Karpas-422 (cell line): ENCODE measurements around the gene NRXN3. TPM values are rescaled to one million over a fixed set of nuclear protein-coding genes. Genes with fewer than 3 reads are reported as not detected.

Source experiments
- DNase-seq: peaks from one replicate; pipeline ENCODE4 v3.0.0-alpha.2; 2015
- H2AFZ ChIP-seq: fragments of 200-600 bp; sonication (generic); 2 replicates; pipeline ENCODE4 v1.6.1; 2014; ENCODE audit warnings: antibody characterized with exemption, low read length, mixed read lengths
- H3K27ac ChIP-seq: fragments of 200-600 bp; sonication (generic); 2 replicates; pipeline ENCODE4 v1.5.1; 2014; ENCODE audit warnings: mild to moderate bottlenecking, low read length, moderate library complexity
- H3K27me3 ChIP-seq: fragments of 200-600 bp; sonication (generic); 2 replicates; pipeline ENCODE4 v1.6.1; 2014; ENCODE audit warnings: low read length, mixed read lengths
- H3K36me3 ChIP-seq: fragments of 200-600 bp; sonication (generic); 2 replicates; pipeline ENCODE4 v1.6.1; 2014; ENCODE audit warnings: low read length, mixed read lengths; ENCODE audit not compliant: insufficient read depth
- H3K4me1 ChIP-seq: fragments of 200-600 bp; sonication (generic); 2 replicates; pipeline ENCODE4 v1.6.1; 2014; ENCODE audit warnings: mild to moderate bottlenecking, low read length, mixed read lengths
- H3K4me2 ChIP-seq: fragments of 200-600 bp; sonication (generic); 2 replicates; pipeline ENCODE4 v1.6.1; 2014; ENCODE audit warnings: low read length, low read depth, mild to moderate bottlenecking; ENCODE audit not compliant: poor library complexity, severe bottlenecking
- H3K4me3 ChIP-seq: fragments of 200-600 bp; sonication (generic); 2 replicates; pipeline ENCODE4 v1.5.1; 2014; ENCODE audit warnings: mild to moderate bottlenecking, antibody characterized with exemption, low read length, mixed read lengths
- H3K79me2 ChIP-seq: fragments of 200-600 bp; sonication (generic); 2 replicates; pipeline ENCODE4 v1.6.1; 2014; ENCODE audit warnings: mild to moderate bottlenecking, low read length, mixed read lengths
- H3K9ac ChIP-seq: fragments of 200-600 bp; sonication (generic); 2 replicates; pipeline ENCODE4 v1.6.0; 2014; ENCODE audit warnings: low read length
- H3K9me2 ChIP-seq: fragments of 200-600 bp; sonication (generic), shearing (Covaris generic); replicated peaks from 2 replicates; pipeline ENCODE4 v1.6.0; 2014; ENCODE audit warnings: mild to moderate bottlenecking, low read length, moderate library complexity; ENCODE audit not compliant: insufficient read depth
- H3K9me3 ChIP-seq: fragments of 300-700, 200-600 bp; sonication (generic); 2 replicates; pipeline ENCODE4 v1.6.1; 2014; ENCODE audit warnings: low read length, mixed read lengths
- H4K20me1 ChIP-seq: fragments of 200-600 bp; sonication (generic); 2 replicates; pipeline ENCODE4 v1.6.1; 2014; ENCODE audit warnings: mild to moderate bottlenecking, antibody characterized with exemption, low read length, low read depth; ENCODE audit not compliant: insufficient read depth
- total RNA-seq: library from RNA; depleted of rRNA; stranded (reverse); fragments of >200 nt; shearing (Covaris generic); gene quantifications from 2 replicates; pipeline ENCODE4 v1.2.3, GENCODE V29; 2014; ENCODE audit warnings: low replicate concordance

NRXN3 gene
- total RNA-seq, 1 experiment from 2014 or later = not detected

DNA sequence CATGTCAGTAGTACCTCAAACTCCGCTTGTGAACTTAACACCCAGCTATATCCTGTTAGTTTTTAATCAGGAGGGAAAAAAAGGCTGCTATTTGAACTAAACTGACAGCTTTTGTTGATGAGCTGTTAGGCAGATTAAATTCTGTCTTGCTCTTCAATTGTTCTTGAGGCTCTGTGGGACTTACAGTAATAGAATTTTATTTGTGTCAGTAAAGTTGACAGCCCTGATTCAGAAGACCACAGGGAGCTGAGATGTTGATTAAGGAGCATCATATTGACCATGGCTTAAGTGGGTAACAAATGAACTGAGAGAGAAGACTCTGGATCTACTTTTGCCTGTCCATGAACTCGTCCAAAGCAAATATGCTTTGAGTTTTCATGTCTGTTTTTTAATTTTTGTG is 1418.2 kb downstream of the NRXN3 start:
- Histone ChIP-seq H3K9ac (no peak overlapping the region), H3K4me2 (no peak overlapping the region), H3K9me3 (no peaks in the 10 kb centered on the region), H3K4me3 (no peak overlapping the region), H3K79me2 (no peaks in the 10 kb centered on the region), H2AFZ (no peak overlapping the region), H3K9me2 (no peaks in the 10 kb centered on the region; the same call in 1 of the 2 replicates), H3K4me1 (peaks cover 12% of the 10 kb centered on the region), H4K20me1 (no peaks in the 10 kb centered on the region), H3K36me3 (no peaks in the 10 kb centered on the region), H3K27ac (no peak overlapping the region), H3K27me3 (no peaks in the 10 kb centered on the region)
- DNase-seq = no peak

DNA sequence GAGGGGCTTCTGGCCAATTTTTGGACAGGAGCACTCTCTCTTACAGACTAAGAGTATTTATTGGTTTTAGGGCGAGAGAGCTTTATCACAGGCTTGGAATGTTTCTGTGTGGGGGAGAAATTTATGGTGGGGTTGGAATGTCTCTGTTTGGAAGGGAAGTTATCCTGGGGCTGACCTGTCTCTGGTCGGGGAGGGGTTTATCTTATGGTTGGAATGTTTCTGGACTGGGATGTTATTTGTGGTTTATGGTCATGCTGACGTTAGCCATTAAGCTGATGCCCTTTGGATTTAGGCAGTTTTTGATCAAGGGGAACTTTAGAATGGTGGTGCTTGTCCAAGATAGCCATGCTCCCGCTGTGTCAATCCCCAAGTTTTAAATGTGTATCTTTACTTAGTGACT is 1426.4 kb downstream of the NRXN3 start:
- H3K36me3 ChIP-seq = no peaks in the 10 kb centered on the region
- H4K20me1 ChIP-seq = no peaks in the 10 kb centered on the region
- H3K4me3 ChIP-seq = no peak overlapping the region
- no peak for DNase-seq
- no peaks in the 10 kb centered on the region for H3K4me1 ChIP-seq
- no peak overlapping the region for H3K9ac ChIP-seq
- no peak overlapping the region for H2AFZ ChIP-seq
- no peaks in the 10 kb centered on the region for H3K27me3 ChIP-seq
- H3K79me2 ChIP-seq = no peaks in the 10 kb centered on the region
- no peaks in the 10 kb centered on the region for H3K9me3 ChIP-seq
- no peaks in the 10 kb centered on the region for H3K9me2 ChIP-seq
- H3K27ac ChIP-seq = no peak overlapping the region
- no peak overlapping the region for H3K4me2 ChIP-seq

GRCh38 chr14:79597566-79597965 is 1427.4 kb downstream of the NRXN3 start:
- Histone ChIP-seq H4K20me1 (no peaks in the 10 kb centered on the region), H3K36me3 (no peaks in the 10 kb centered on the region), H3K9ac (no peak overlapping the region), H3K9me3 (no peaks in the 10 kb centered on the region), H3K27me3 (no peaks in the 10 kb centered on the region), H3K4me1 (no peaks in the 10 kb centered on the region), H3K79me2 (no peaks in the 10 kb centered on the region), H3K27ac (no peak overlapping the region), H2AFZ (no peak overlapping the region), H3K9me2 (no peaks in the 10 kb centered on the region), H3K4me3 (no peak overlapping the region), H3K4me2 (no peak overlapping the region)
- DNase-seq = no peak

DNA sequence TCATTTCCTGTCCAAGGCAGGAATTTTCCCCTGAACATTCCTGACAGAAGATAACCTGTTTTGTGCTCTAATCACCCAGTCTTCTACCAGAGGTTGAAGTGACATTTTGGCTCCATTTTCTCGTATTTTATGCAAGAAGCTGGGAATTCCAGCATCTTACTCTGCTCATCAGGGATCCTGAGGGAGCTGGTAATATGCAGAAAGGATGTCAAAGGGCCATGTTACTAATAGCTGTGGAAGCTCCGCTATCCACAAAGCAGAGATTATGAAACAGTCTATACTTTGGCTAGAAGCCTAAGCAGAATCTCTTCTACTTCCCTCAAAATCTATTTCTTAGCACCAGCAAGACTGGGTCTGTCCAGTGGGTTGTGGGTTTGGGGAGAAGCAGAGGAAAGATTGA is 1428.2 kb downstream of the NRXN3 start:
- Histone ChIP-seq H3K9me2 (no peaks in the 10 kb centered on the region), H3K4me3 (no peak overlapping the region), H3K27ac (no peak overlapping the region), H3K9ac (no peak overlapping the region), H3K27me3 (no peaks in the 10 kb centered on the region), H3K9me3 (no peaks in the 10 kb centered on the region), H3K36me3 (no peaks in the 10 kb centered on the region), H2AFZ (no peak overlapping the region), H3K79me2 (no peaks in the 10 kb centered on the region), H3K4me2 (no peak overlapping the region), H3K4me1 (no peaks in the 10 kb centered on the region), H4K20me1 (no peaks in the 10 kb centered on the region)
- no peak for DNase-seq

DNA sequence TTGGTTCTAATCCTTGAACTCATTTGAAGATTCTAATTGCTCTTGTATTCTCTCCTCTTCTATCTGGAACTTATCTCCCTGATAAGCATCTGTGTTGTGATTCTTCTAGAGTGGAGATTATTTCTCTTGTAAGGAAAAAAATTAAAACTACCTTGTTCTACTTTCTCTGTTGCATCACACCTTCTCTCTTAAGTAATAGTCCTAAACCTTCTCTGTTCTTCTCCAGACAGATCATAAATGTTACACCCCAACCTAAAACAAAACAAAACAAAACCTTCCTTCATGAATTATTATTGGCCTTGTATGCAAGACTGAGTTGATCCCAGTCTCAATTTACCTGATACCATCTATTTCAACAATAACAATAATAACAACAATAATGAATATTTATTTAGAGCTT is 1429.1 kb downstream of the NRXN3 start:
- Histone ChIP-seq H3K9me3 (no peaks in the 10 kb centered on the region), H3K4me1 (no peaks in the 10 kb centered on the region), H3K79me2 (no peaks in the 10 kb centered on the region), H2AFZ (no peak overlapping the region), H3K9me2 (no peaks in the 10 kb centered on the region), H3K27ac (no peak overlapping the region), H3K27me3 (no peaks in the 10 kb centered on the region), H4K20me1 (no peaks in the 10 kb centered on the region), H3K36me3 (no peaks in the 10 kb centered on the region), H3K9ac (no peak overlapping the region), H3K4me2 (no peak overlapping the region), H3K4me3 (no peak overlapping the region)
- no peak for DNase-seq

GRCh38 chr14:79600406-79600805 is 1430.2 kb downstream of the NRXN3 start:
- Histone ChIP-seq H3K9ac (no peak overlapping the region), H3K4me3 (no peak overlapping the region), H3K4me2 (no peak overlapping the region), H2AFZ (no peak overlapping the region), H3K9me2 (no peaks in the 10 kb centered on the region), H3K79me2 (no peaks in the 10 kb centered on the region), H4K20me1 (no peaks in the 10 kb centered on the region), H3K36me3 (no peaks in the 10 kb centered on the region), H3K4me1 (no peaks in the 10 kb centered on the region), H3K27ac (no peak overlapping the region), H3K27me3 (no peaks in the 10 kb centered on the region), H3K9me3 (no peaks in the 10 kb centered on the region)
- no peak for DNase-seq

DNA sequence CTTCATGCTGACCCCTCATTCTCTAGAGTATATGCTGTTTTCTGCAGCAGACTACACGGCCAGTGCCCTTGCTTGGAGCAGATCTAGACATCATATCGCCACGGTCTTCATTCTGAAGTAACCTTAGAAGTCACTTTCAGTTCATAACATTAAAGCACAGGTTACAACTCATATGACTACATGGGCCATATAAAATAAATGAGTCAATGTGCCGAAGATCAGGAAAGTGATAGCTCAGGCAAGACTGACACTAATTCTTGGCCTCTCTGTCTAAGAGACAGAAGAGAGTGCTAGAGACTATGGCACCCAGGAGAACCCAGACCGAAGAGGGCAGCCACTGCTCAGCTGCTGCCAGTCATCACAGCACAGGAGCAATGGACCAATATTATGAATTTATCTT is 1431.4 kb downstream of the NRXN3 start:
- Histone ChIP-seq H3K36me3 (no peaks in the 10 kb centered on the region), H3K9me3 (no peaks in the 10 kb centered on the region), H3K27me3 (0 out of 2 replicates have a peak, but pooled peaks cover 2% of the 10 kb centered on the region), H3K27ac (no peak overlapping the region), H3K9ac (no peak overlapping the region), H4K20me1 (no peaks in the 10 kb centered on the region), H3K4me2 (peak overlapping the region; percentile 24), H2AFZ (no peak overlapping the region; the same call in 1 of the 2 replicates), H3K9me2 (no peaks in the 10 kb centered on the region), H3K79me2 (no peaks in the 10 kb centered on the region), H3K4me1 (no peaks in the 10 kb centered on the region), H3K4me3 (no peak overlapping the region)
- no peak for DNase-seq

DNA sequence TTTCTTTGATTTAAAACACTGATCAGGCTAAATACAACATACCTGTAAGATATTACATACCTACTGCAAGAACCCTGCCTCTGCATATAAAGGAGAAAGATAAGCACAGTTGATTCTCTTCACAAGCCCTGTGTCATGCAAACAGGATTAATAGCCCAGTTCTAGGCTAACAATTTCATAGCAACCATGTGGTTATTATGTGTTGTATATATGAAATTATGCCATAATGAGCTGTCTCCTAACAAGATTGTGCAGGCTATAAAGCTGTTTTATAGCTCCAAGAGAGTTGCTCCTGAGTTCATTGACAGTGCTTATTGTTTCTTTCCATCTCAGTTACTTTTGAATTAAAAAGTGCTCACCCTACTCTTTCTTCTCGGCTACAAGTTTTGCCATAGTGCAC is 1431.9 kb downstream of the NRXN3 start:
- H3K9me2 ChIP-seq = no peaks in the 10 kb centered on the region
- no peak for DNase-seq

GRCh38 chr14:79602742-79603141 is 1432.6 kb downstream of the NRXN3 start:
- Histone ChIP-seq H4K20me1 (no peaks in the 10 kb centered on the region), H3K79me2 (no peaks in the 10 kb centered on the region), H3K9me3 (no peaks in the 10 kb centered on the region), H3K36me3 (no peaks in the 10 kb centered on the region), H3K9me2 (no peaks in the 10 kb centered on the region), H3K27me3 (0 out of 2 replicates have a peak, but pooled peaks cover 3% of the 10 kb centered on the region), H3K27ac (no peak overlapping the region), H3K4me2 (no peak overlapping the region), H3K4me3 (no peak overlapping the region), H2AFZ (no peak overlapping the region), H3K9ac (no peak overlapping the region), H3K4me1 (no peaks in the 10 kb centered on the region)
- DNase-seq = no peak

More for the DNA sequence above, 1431.9 kb downstream of the NRXN3 start:
- Histone ChIP-seq H3K4me2 (peak overlapping the region; percentile 24), H3K27me3 (0 out of 2 replicates have a peak, but pooled peaks cover 3% of the 10 kb centered on the region), H4K20me1 (no peaks in the 10 kb centered on the region), H3K9ac (no peak overlapping the region), H3K4me1 (no peaks in the 10 kb centered on the region), H3K9me3 (no peaks in the 10 kb centered on the region), H3K4me3 (no peak overlapping the region), H3K36me3 (no peaks in the 10 kb centered on the region), H3K27ac (no peak overlapping the region), H2AFZ (no peak overlapping the region), H3K79me2 (no peaks in the 10 kb centered on the region)
